SK-N-SH (cell line): ENCODE data around the gene CYYR1.

Source experiments
- EP300 ChIP-seq, 2 experiments: IDR thresholded peaks; 2 replicates each; pipeline versions ENCODE4 v1.4.0 to v1.6.1; 2012; ENCODE audit warnings: borderline replicate concordance in 1 of 2, low read depth in 1 of 2, low read length in 1 of 2
- FOXM1 ChIP-seq: IDR thresholded peaks from 2 replicates; pipeline ENCODE4 v1.4.0; 2012; ENCODE audit warnings: low read depth, mild to moderate bottlenecking
- RAD21 ChIP-seq: IDR thresholded peaks from 2 replicates; pipeline ENCODE4 v1.6.1; 2012; ENCODE audit warnings: mild to moderate bottlenecking, low read length
- RCOR1 ChIP-seq: fragments of 150-350 bp; IDR thresholded peaks from 2 replicates; pipeline ENCODE4 v1.6.1; 2017; ENCODE audit warnings: antibody characterized with exemption, low read length
- TAF1 ChIP-seq: IDR thresholded peaks from 2 replicates; pipeline ENCODE4 v1.6.1; 2012; ENCODE audit warnings: low read depth, mild to moderate bottlenecking, low read length, moderate library complexity, borderline replicate concordance
- TF ChIP-seq, protein P1 (sequence below): IDR thresholded peaks from 2 replicates; pipeline ENCODE4 v1.6.1; 2012; ENCODE audit warnings: mild to moderate bottlenecking, low read depth, low read length, moderate library complexity
- TF ChIP-seq, protein P2 (sequence below): fragments of 200-600 bp; sonication (generic); IDR thresholded peaks from 2 replicates; pipeline ENCODE4 v1.6.1; 2017; ENCODE audit warnings: antibody characterized with exemption, mild to moderate bottlenecking, moderate library complexity

DNA sequence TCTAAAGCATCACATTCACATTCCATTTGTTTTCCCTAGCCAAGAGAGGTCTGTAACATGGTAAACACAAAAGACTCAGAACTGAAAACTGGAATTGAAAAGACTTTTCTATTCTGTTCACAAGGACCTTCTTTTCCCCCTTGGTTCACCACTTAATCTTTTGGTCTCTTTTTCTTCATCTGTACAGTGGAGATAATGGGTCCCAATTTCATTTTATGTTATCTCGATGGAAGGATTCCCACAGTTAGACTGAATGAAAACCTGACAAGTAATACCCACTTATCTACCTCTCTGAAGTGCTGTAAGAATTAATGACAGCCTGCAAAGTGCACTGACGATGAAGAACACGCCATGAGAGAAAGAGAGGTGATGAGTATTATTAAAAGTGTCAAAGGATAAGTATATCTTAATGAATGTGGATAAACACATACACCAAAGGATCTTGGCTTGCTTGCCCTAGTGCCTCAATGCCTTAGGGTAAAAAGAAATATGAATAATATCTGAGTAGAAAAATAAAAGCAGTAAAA, 71.5 kb downstream of the CYYR1 start:
- no peak for TF ChIP-seq EP300 (IDR thresholded peaks at IDR 0.05; ENCODE audit: borderline replicate concordance in 1 of 2, low read depth in 1 of 2, low read length in 1 of 2)
- no peak for TF ChIP-seq TAF1
- TF ChIP-seq, protein P1, sequence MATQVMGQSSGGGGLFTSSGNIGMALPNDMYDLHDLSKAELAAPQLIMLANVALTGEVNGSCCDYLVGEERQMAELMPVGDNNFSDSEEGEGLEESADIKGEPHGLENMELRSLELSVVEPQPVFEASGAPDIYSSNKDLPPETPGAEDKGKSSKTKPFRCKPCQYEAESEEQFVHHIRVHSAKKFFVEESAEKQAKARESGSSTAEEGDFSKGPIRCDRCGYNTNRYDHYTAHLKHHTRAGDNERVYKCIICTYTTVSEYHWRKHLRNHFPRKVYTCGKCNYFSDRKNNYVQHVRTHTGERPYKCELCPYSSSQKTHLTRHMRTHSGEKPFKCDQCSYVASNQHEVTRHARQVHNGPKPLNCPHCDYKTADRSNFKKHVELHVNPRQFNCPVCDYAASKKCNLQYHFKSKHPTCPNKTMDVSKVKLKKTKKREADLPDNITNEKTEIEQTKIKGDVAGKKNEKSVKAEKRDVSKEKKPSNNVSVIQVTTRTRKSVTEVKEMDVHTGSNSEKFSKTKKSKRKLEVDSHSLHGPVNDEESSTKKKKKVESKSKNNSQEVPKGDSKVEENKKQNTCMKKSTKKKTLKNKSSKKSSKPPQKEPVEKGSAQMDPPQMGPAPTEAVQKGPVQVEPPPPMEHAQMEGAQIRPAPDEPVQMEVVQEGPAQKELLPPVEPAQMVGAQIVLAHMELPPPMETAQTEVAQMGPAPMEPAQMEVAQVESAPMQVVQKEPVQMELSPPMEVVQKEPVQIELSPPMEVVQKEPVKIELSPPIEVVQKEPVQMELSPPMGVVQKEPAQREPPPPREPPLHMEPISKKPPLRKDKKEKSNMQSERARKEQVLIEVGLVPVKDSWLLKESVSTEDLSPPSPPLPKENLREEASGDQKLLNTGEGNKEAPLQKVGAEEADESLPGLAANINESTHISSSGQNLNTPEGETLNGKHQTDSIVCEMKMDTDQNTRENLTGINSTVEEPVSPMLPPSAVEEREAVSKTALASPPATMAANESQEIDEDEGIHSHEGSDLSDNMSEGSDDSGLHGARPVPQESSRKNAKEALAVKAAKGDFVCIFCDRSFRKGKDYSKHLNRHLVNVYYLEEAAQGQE = no peak
- TF ChIP-seq RAD21 = no peak
- TF ChIP-seq RCOR1 = no peak
- TF ChIP-seq, protein P2, sequence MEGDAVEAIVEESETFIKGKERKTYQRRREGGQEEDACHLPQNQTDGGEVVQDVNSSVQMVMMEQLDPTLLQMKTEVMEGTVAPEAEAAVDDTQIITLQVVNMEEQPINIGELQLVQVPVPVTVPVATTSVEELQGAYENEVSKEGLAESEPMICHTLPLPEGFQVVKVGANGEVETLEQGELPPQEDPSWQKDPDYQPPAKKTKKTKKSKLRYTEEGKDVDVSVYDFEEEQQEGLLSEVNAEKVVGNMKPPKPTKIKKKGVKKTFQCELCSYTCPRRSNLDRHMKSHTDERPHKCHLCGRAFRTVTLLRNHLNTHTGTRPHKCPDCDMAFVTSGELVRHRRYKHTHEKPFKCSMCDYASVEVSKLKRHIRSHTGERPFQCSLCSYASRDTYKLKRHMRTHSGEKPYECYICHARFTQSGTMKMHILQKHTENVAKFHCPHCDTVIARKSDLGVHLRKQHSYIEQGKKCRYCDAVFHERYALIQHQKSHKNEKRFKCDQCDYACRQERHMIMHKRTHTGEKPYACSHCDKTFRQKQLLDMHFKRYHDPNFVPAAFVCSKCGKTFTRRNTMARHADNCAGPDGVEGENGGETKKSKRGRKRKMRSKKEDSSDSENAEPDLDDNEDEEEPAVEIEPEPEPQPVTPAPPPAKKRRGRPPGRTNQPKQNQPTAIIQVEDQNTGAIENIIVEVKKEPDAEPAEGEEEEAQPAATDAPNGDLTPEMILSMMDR = no peak
- TF ChIP-seq FOXM1 = no peak
